Heart left ventricle (tissue), 16 donors: ENCODE data around the gene ZNF45. TPM values are rescaled to one million over a fixed set of nuclear protein-coding genes. Genes with fewer than 3 reads are reported as not detected.
A peak's percentile ranks its signal among the peaks of the same experiment; 100 is the strongest.

Experiments used
- ATAC-seq, 4 donors: fragments of 200-7000 bp; cut with Tn5 transposase; one replicate each; pipeline ENCODE4 v1.9.1; 2020 to 2022; ENCODE audit warnings: moderate library complexity in 4 of 4, mild to moderate bottlenecking in 3 of 4, moderate number of reproducible peaks in 1 of 4
- DNase-seq, 5 donors: peaks; one replicate each; pipeline ENCODE4 v3.0.0-alpha.2; 2020
- H3K27ac ChIP-seq, 12 donors: fragments of 200-600 bp; sonication (generic) in 4 of 12; one replicate each; pipeline versions ENCODE4 v1.5.0 to v1.8.0; 2016 to 2022; ENCODE audit warnings: mild to moderate bottlenecking in 2 of 12
- H3K27me3 ChIP-seq, 9 donors: fragments of 200-600 bp; sonication (generic) in 2 of 9; one replicate each; pipeline versions ENCODE4 v1.5.1 to v1.8.0; 2016 to 2022; ENCODE audit warnings: mild to moderate bottlenecking in 3 of 9
- H3K36me3 ChIP-seq, 9 donors: fragments of 200-600 bp; sonication (generic) in 2 of 9; one replicate each; pipeline versions ENCODE4 v1.5.0 to v1.8.0; 2018 to 2022; ENCODE audit warnings: mild to moderate bottlenecking in 2 of 9
- H3K4me1 ChIP-seq, 12 donors: fragments of 200-600 bp; sonication (generic) in 4 of 12; one replicate each; pipeline versions ENCODE4 v1.5.0 to v1.8.0; 2016 to 2022; ENCODE audit warnings: mild to moderate bottlenecking in 3 of 12
- H3K4me3 ChIP-seq, 12 donors: fragments of 200-600 bp; sonication (generic) in 4 of 12; one replicate each; pipeline versions ENCODE4 v1.5.0 to v1.8.0; 2017 to 2022; ENCODE audit warnings: mild to moderate bottlenecking in 9 of 12, moderate library complexity in 4 of 12
- H3K9me3 ChIP-seq, 12 donors: fragments of 200-600 bp; sonication (generic) in 4 of 12; one replicate each; pipeline versions ENCODE4 v1.5.0 to v1.8.0; 2016 to 2022; ENCODE audit warnings: mild to moderate bottlenecking in 1 of 12
- POLR2A ChIP-seq, 2 donors: fragments of 450-650 bp; IDR thresholded peaks; one replicate each; pipeline ENCODE4 v1.6.1; 2017; ENCODE audit warnings: antibody characterized with exemption in 2 of 2, mild to moderate bottlenecking in 2 of 2, moderate library complexity in 2 of 2
- WGBS, 4 donors: extraction: QIAGEN DNeasy Blood & Tissue Kit in 2 of 4; methylation state at CpG; one replicate each; pipeline versions ENCODE4 v1.1.5 to v1.1.7; 2013 to 2018; 5-methylcytosine and 5-hydroxymethylcytosine counted together
- intact Hi-C, 10 donors: fragments of 100-400 bp; cut with DNase I; formaldehyde crosslinking; loops; one replicate each; pipeline versions ENCODE4 v1.11.1 to v1.14.2; 2022
- long read RNA-seq, 3 donors: library from polyadenylated mRNA; unstranded; transcript quantifications; one replicate each; pipeline ENCODE4 v2.0.0, GENCODE V29; 2020 to 2021
- polyA plus RNA-seq, 2 donors: library from polyadenylated mRNA; stranded (reverse); fragments of 200-250 nt; gene quantifications; one replicate each; pipeline ENCODE4 v1.2.3, GENCODE V29; 2013
- total RNA-seq, 9 donors: library from RNA; depleted of rRNA in 2 of 9; stranded (reverse); fragments of >200 nt in 2 of 9; fragmentation: NEBNext Ultra II Directional in 3 of 9; extraction: Animal tissue kit (Norgen Biotek cat#: 25700) in 3 of 9; gene quantifications; one replicate each; pipeline versions ENCODE4 v1.1.0 to v1.2.4, GENCODE V29; 2016 to 2023
- TF ChIP-seq, protein P1 (sequence below), 12 donors: fragments of 200-600 bp; sonication (generic) in 4 of 12; IDR thresholded peaks; one replicate each; pipeline versions ENCODE4 v1.5.0 to v1.8.0; 2018 to 2022; ENCODE audit warnings: antibody characterized with exemption in 12 of 12, mild to moderate bottlenecking in 5 of 12
- donor health status: ischemic (EF 13 %, LVEDD 7.1; RV severe dilation, severe dysfunction).
- donor health status: healthy with polysubstance abuse.
- donor health status: DM: no; HTN: yes; CAD: no.
- donor health status: DM: no; HTN: no; CAD: no.
- donor health status: ischemic (EF 25% LVEDD 6.9; RV normal size, moderate dysfunction).
- donor health status: ischemic (EF 25% LVEDD 5.7; RV mildly dilated, moderate dysfunction).
- donor health status: healthy.
- donor health status: DM: yes; HTN: yes; CAD: no.
- donor health status: ischemic (EF 35%, LVEDD 5.7; RV mildly dilated, moderate dysfunction).
- donor health status: nonischemic (EF 11% LVEDD 7.7; RV severe dilation, severe dysfunction).
- donor health status: DM: yes; HTN: yes; CAD: no.
- donor health status: PGD.
- donor health status: ischemic (EF 29% LVEDD 5.4; RV normal size, mild dysfunction).
- donor health status: nonischemic (EF 23%, LVEDD 6.1; RV moderate dilation, normal function).

ZNF45 gene
- total RNA-seq = 1 to 10 TPM; 4.0 to 9.9 (median 7.2) TPM
- 1 to 10 TPM; 2.4 to 5.4 TPM for polyA plus RNA-seq
- long read RNA-seq, donor 1, partial matches to known transcripts = 0 of 6 reads
- long read RNA-seq, donor 1, other reads (novel, unspliced or antisense) = 6 of 6 reads
- long read RNA-seq, donor 2, partial matches to known transcripts = 1 of 10 reads
- long read RNA-seq, donor 2, other reads (novel, unspliced or antisense) = 7 of 10 reads
- long read RNA-seq, donor 3, partial matches to known transcripts = 0 of 9 reads
- long read RNA-seq, donor 3, other reads (novel, unspliced or antisense) = 9 of 9 reads

DNA sequence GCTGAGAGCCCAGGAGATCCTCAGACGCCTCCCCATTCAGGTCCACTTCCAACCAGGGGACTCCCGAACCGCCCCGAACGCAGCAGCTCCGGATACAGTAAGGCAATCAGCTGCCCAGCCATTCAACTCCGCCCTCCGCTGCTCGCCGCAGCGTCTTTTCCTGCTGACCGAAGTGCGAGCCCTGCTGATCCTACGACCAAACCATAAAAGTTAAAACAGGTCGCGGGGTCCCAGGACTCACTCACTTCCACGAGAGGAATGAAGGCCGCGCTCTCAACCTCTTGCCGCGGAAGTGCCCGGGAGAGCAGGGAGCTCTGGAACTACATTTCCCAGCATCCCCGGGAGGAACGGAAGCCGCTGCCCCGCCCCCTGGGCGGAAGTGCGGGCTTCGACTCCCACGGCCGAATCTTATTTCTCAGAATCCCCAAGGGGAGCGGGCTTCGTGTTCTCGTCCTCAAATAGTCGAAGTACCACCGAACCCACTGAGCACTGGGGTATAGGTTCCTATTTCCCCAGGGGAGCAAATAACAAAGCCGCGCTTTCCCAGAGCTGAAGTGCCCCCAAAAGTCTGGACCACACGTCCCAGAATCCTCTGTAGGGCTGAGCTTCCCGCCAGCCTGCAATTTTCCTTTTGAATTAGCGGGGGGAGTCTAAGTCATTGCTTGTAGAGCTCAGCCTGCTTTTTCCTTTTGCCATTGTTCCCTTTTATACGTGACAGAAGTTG is at the start of gene ZNF45:
Gene ZNF45 (minus strand): TSS at position 298 of the 724 bp plus-strand sequence. CDS start 13,097 bp downstream, outside the sequence.
- peak; percentile 97 to 99 (median 99) for ATAC-seq
- H3K27ac ChIP-seq = peak within 1 kb of the TSS; percentile 71 to 93 (median 88)
- H3K4me3 ChIP-seq = peak within 1 kb of the TSS; percentile 49 to 77 (median 66)
- peak; percentile 91 to 94 (median 92) for DNase-seq
- peaks cover 3 to 31% (median 29%) of the 10 kb centered on the region in 9 donors for H3K36me3 ChIP-seq
- intact Hi-C loops = loop anchor here in 3 of 10 donors (1.0 to 10.0 kb wide), 5 partner anchors 16 to 110 kb away; partner anchors contain the start of genes ZNF155 (in 2 of the 3), ZNF221 (in 2 of the 3) and ZNF283 (in 1 of the 3)
- H3K4me1 ChIP-seq = peaks cover 0 to 21% (median 12%) of the 10 kb centered on the region in 12 donors
- no peaks in the 10 kb centered on the region for H3K27me3 ChIP-seq
- WGBS, 4 donors = 0 to 1% (median 0%) methylated on average over 30 to 42 of the region's 42 CpGs
- TF ChIP-seq, protein P1, sequence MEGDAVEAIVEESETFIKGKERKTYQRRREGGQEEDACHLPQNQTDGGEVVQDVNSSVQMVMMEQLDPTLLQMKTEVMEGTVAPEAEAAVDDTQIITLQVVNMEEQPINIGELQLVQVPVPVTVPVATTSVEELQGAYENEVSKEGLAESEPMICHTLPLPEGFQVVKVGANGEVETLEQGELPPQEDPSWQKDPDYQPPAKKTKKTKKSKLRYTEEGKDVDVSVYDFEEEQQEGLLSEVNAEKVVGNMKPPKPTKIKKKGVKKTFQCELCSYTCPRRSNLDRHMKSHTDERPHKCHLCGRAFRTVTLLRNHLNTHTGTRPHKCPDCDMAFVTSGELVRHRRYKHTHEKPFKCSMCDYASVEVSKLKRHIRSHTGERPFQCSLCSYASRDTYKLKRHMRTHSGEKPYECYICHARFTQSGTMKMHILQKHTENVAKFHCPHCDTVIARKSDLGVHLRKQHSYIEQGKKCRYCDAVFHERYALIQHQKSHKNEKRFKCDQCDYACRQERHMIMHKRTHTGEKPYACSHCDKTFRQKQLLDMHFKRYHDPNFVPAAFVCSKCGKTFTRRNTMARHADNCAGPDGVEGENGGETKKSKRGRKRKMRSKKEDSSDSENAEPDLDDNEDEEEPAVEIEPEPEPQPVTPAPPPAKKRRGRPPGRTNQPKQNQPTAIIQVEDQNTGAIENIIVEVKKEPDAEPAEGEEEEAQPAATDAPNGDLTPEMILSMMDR (IDR thresholded peaks at IDR 0.05) = no peak
- peak in 1 of 2 donors; percentile 56 for TF ChIP-seq POLR2A (IDR thresholded peaks at IDR 0.05)
- peaks cover 0 to 12% (median 0%) of the 10 kb centered on the region in 12 donors for H3K9me3 ChIP-seq

- no peak for TF ChIP-seq POLR2A (IDR thresholded peaks at IDR 0.05)
- TF ChIP-seq, protein P1 (IDR thresholded peaks at IDR 0.05) = no peak
- ATAC-seq = peak; percentile 37 to 70 (median 50)
- H3K4me3 ChIP-seq = peak overlapping the region; percentile 51 to 89 (median 72)
- H3K4me1 ChIP-seq = peaks cover 0 to 15% (median 7%) of the 10 kb centered on the region in 12 donors
- peaks cover 0 to 23% (median 14%) of the 10 kb centered on the region in 9 donors for H3K36me3 ChIP-seq
- H3K27ac ChIP-seq = peak overlapping the region in 11 of 12 donors; percentile 63 to 91 (median 76)
- peaks cover 0 to 33% (median 12%) of the 10 kb centered on the region in 12 donors for H3K9me3 ChIP-seq
- no peaks in the 10 kb centered on the region for H3K27me3 ChIP-seq
- peak in 4 of 5 donors; percentile 20 to 42 (median 26) for DNase-seq
- intact Hi-C loops = loop anchor here in 6 of 10 donors (1.0 to 10.0 kb wide), 7 partner anchors 18 to 180 kb away; partner anchors contain the start of genes ZNF230 (in 6 of the 6), ZNF45 (in 2 of the 6), ZNF221 (in 1 of the 6) and ZNF225 (in 1 of the 6)
- 0 to 5% (median 1%) methylated on average over 11 to 14 of the region's 14 CpGs for WGBS, 4 donors
These were observed 49.6 kb upstream of the ZNF45 start for GRCh38 chr19:43984687-43985000.

GRCh38 chr19:43983912-43984686 is 49.0 kb upstream of the ZNF45 start, which contains the start of gene ZNF155:
ZNF155 (plus strand) TSS chr19:43984188; CDS start chr19:43988544, 4,356 bp downstream.
- peak; percentile 92 to 97 (median 96) for DNase-seq
- peak; percentile 99 to 100 (median 100) for ATAC-seq

More at GRCh38 chr19:43983912-43984686, 49.0 kb upstream of the ZNF45 start, which contains the start of gene ZNF155:
- Histone ChIP-seq H3K4me1 (peaks cover 0 to 15% (median 7%) of the 10 kb centered on the region in 12 donors), H3K9me3 (peaks cover 0 to 38% (median 14%) of the 10 kb centered on the region in 12 donors), H3K4me3 (peak within 1 kb of the TSS; percentile 51 to 89 (median 72)), H3K27me3 (no peaks in the 10 kb centered on the region), H3K27ac (peak within 1 kb of the TSS in 11 of 12 donors; percentile 63 to 91 (median 76)), H3K36me3 (peaks cover 0 to 18% (median 8%) of the 10 kb centered on the region in 9 donors)
- intact Hi-C loops = loop anchor here in 6 of 10 donors (1.0 to 10.0 kb wide), 7 partner anchors 18 to 181 kb away; partner anchors contain the start of genes ZNF230 (in 6 of the 6), ZNF221 (in 2 of the 6), ZNF45 (in 2 of the 6) and ZNF225 (in 1 of the 6)
- TF ChIP-seq POLR2A (IDR thresholded peaks at IDR 0.05) = no peak
- TF ChIP-seq, protein P1 (IDR thresholded peaks at IDR 0.05) = no peak
- WGBS, 4 donors = 0 to 1% (median 0%) methylated on average over 30 to 40 of the region's 40 CpGs
